HepG2 (cell line): ENCODE results near the gene THRAP3. TPM values are rescaled to one million over a fixed set of nuclear protein-coding genes. Genes with fewer than 3 reads are reported as not detected.
A peak's percentile ranks its signal among the peaks of the same experiment; 100 is the strongest.

Source experiments
- CEBPZ ChIP-seq: IDR thresholded peaks from 2 replicates; pipeline ENCODE4 v1.6.1; 2012; ENCODE audit warnings: low read length, improper control_type of control experiment
- E2F1 ChIP-seq: sonication (generic); formaldehyde crosslinking; IDR thresholded peaks from 2 replicates; pipeline ENCODE4 v1.5.0; 2020; ENCODE audit warnings: missing genetic modification reagents
- HHEX ChIP-seq: IDR thresholded peaks from 2 replicates; pipeline ENCODE4 v1.6.1; 2016; ENCODE audit warnings: control low read depth
- LCORL ChIP-seq, 2 experiments: fragments of 450-650 bp in 1 of 2; sonication (generic) in 1 of 2; formaldehyde crosslinking in 1 of 2; IDR thresholded peaks; 2 replicates each; pipeline versions ENCODE4 v1.5.0 to v1.6.1; 2017 to 2020; ENCODE audit warnings: antibody characterized with exemption in 1 of 2, missing genetic modification reagents in 1 of 2
- NCOA1 ChIP-seq: sonication (generic); formaldehyde crosslinking; IDR thresholded peaks from 2 replicates; pipeline ENCODE4 v1.9.0; 2021; ENCODE audit warnings: missing genetic modification reagents
- NFAT5 ChIP-seq: sonication (generic); formaldehyde crosslinking; IDR thresholded peaks from 2 replicates; pipeline ENCODE4 v1.4.0; 2020; ENCODE audit warnings: missing genetic modification reagents
- RCOR2 ChIP-seq: IDR thresholded peaks from 2 replicates; pipeline ENCODE4 v1.6.1; 2016; ENCODE audit warnings: missing biosample characterization, missing genetic modification reagents
- SPEN ChIP-seq: sonication (generic); formaldehyde crosslinking; IDR thresholded peaks from 2 replicates; pipeline ENCODE4 v1.5.1; 2020; ENCODE audit warnings: low read depth, mild to moderate bottlenecking, missing genetic modification reagents
- ZNF33B ChIP-seq: sonication (generic); formaldehyde crosslinking; IDR thresholded peaks from 2 replicates; pipeline ENCODE4 v1.5.1; 2020; ENCODE audit warnings: mild to moderate bottlenecking, missing genetic modification reagents
- ZNF83 ChIP-seq: sonication (generic); formaldehyde crosslinking; IDR thresholded peaks from 2 replicates; pipeline ENCODE4 v1.4.0; 2020; ENCODE audit warnings: missing genetic modification reagents, mild to moderate bottlenecking, borderline replicate concordance
- ZSCAN5A ChIP-seq: sonication (generic); formaldehyde crosslinking; IDR thresholded peaks from 2 replicates; pipeline ENCODE4 v1.8.0; 2022; ENCODE audit warnings: mild to moderate bottlenecking, missing genetic modification reagents, borderline replicate concordance
- ZUFSP ChIP-seq: sonication (generic); formaldehyde crosslinking; IDR thresholded peaks from 2 replicates; pipeline ENCODE4 v1.9.0; 2021; ENCODE audit warnings: missing genetic modification reagents, mild to moderate bottlenecking, borderline replicate concordance
- polyA plus RNA-seq, 8 experiments: library from polyadenylated mRNA; depleted of rRNA in 3 of 8; stranded (reverse) in 7 of 8; unstranded in 1 of 8; fragments of >200 nt; fragmentation: Illumina TruSeq in 4 of 8; extraction: Trizol in 4 of 8; gene quantifications; 2 replicates each; pipeline versions ENCODE4 v1.2.1 to v1.2.3, GENCODE V29; 2011 to 2016; ENCODE audit warnings: low read depth in 4 of 8, missing spikeins in 1 of 8, mixed read lengths in 1 of 8; ENCODE audit not compliant: insufficient read depth in 1 of 8
- total RNA-seq, 5 experiments: library from RNA; depleted of rRNA; stranded (reverse); fragments of >200 nt; fragmentation: Illumina TruSeq; extraction: Trizol; gene quantifications; 2 replicates each; pipeline ENCODE4 v1.2.3, GENCODE V29; 2016; ENCODE audit warnings: low read depth in 1 of 5
- TF ChIP-seq, protein P1 (sequence below): sonication (generic); formaldehyde crosslinking; IDR thresholded peaks from 2 replicates; pipeline ENCODE4 v1.4.0; 2020; ENCODE audit warnings: mild to moderate bottlenecking, missing genetic modification reagents

THRAP3 gene
- total and polyA plus RNA-seq, 2 of the 13 experiments (the other 11 are each of a cell fraction or from before 2014, with no cell fraction given): 45.0 to 92.6 TPM

DNA sequence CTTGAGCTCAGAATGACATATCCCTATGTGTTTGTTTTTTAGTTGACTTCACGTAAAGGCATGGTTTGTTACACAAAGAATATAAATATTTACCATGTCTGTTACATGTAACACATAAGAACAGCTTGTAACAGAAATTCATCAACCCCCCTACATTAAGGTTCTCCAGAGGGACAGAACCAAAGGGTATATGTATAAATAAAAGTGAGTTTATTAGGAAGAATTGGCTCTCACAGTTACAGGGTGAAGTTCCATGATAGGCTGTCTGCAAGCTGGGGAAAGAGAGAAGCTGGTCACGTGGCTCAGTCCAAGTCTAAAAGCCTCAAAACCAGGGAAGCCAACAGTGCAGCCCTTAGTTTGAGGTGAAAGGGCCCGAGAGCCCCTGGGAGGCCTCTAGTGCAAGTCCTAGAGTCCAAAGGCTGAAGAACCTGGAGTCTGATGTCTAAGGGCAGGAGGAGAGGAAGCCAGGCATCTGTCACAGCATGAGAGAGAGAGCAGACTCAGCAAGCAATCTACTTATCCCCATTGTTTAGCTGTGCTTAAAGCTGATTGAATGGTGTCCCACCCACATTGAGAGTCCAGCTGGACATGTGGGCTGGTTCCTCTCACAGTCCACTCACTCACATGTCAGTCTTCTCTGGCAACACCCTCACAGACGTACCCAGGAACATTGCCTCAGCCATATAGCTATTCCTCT is 15.8 kb downstream of the THRAP3 start (continued):
- 0 out of 2 replicates have a peak, but pooled peaks have one; percentile 26 for TF ChIP-seq ZNF33B (CRISPR knock-in tag)
- no peak for TF ChIP-seq ZUFSP
- TF ChIP-seq, protein P1, sequence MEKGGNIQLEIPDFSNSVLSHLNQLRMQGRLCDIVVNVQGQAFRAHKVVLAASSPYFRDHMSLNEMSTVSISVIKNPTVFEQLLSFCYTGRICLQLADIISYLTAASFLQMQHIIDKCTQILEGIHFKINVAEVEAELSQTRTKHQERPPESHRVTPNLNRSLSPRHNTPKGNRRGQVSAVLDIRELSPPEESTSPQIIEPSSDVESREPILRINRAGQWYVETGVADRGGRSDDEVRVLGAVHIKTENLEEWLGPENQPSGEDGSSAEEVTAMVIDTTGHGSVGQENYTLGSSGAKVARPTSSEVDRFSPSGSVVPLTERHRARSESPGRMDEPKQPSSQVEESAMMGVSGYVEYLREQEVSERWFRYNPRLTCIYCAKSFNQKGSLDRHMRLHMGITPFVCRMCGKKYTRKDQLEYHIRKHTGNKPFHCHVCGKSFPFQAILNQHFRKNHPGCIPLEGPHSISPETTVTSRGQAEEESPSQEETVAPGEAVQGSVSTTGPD (CRISPR knock-in tag): no peak
- TF ChIP-seq HHEX (CRISPR knock-in tag): 0 out of 2 replicates have a peak, but pooled peaks have one; percentile 44
- TF ChIP-seq NFAT5 (CRISPR knock-in tag): no peak
- TF ChIP-seq E2F1 (CRISPR knock-in tag): no peak
- TF ChIP-seq NCOA1: no peak
- TF ChIP-seq RCOR2: peak; percentile 78
- TF ChIP-seq ZSCAN5A (CRISPR knock-in tag): no peak
- peak; percentile 69; the same call in 1 of the 2 replicates for TF ChIP-seq SPEN
- no peak for TF ChIP-seq LCORL (IDR thresholded peaks at IDR 0.05)
- TF ChIP-seq LCORL (CRISPR knock-in tag; IDR thresholded peaks at IDR 0.05): peak; percentile 41; the same call in 1 of the 2 replicates
- TF ChIP-seq CEBPZ: no peak
- no peak for TF ChIP-seq ZNF83 (CRISPR knock-in tag)
